Panc1 (cell line): ENCODE measurements around the gene FILIP1. TPM values are rescaled to one million over a fixed set of nuclear protein-coding genes. Genes with fewer than 3 reads are reported as not detected.

ENCODE experiments used
- ATAC-seq: fragments of 200-7000 bp; cut with Tn5 transposase; 2 replicates; pipeline ENCODE4 v1.9.1; 2020; ENCODE audit warnings: mild to moderate bottlenecking, moderate library complexity
- BruUV-seq: library from RNA; stranded (reverse); fragments of 400-500 nt; replicated peaks from 2 replicates; lab custom pipeline; 2021; lab: Mats Ljungman, UMichigan
- CTCF ChIA-PET: fragments of 300-600 bp; sonication (Branson Sonifier 250); formaldehyde crosslinking; loops from one replicate; lab custom pipeline; 2022; ENCODE audit warnings: antibody characterized with exemption; lab: Charles Lee
- POLR2A ChIA-PET: fragments of 300-600 bp; sonication (Branson Sonifier 250); formaldehyde crosslinking; loops from one replicate; lab custom pipeline; 2022; ENCODE audit warnings: antibody characterized with exemption; lab: Charles Lee
- DNase-seq: peaks from one replicate; pipeline ENCODE4 v3.0.0-alpha.2; 2010; ENCODE audit warnings: low read depth, low spot score
- H3K27ac ChIP-seq: 2 replicates; pipeline ENCODE4 v1.5.1; 2011; ENCODE audit warnings: mild to moderate bottlenecking, low read length, inconsistent platforms
- H3K27me3 ChIP-seq: fragments of 200-500 bp; sonication (Bioruptor generic); 2 replicates; pipeline ENCODE4 v1.6.0; 2014; ENCODE audit warnings: low read length, inconsistent platforms; ENCODE audit not compliant: control insufficient read depth, insufficient read depth
- H3K36me3 ChIP-seq: fragments of 200-500 bp; sonication (Bioruptor generic); 2 replicates; pipeline ENCODE4 v1.5.1; 2014; ENCODE audit warnings: inconsistent platforms, mild to moderate bottlenecking, low read length, moderate library complexity; ENCODE audit not compliant: control insufficient read depth, insufficient read depth
- H3K4me1 ChIP-seq: 2 replicates; pipeline ENCODE4 v1.5.1; 2011; ENCODE audit warnings: inconsistent platforms, mild to moderate bottlenecking, low read length, moderate library complexity; ENCODE audit not compliant: control insufficient read depth, insufficient read depth
- H3K4me3 ChIP-seq, 2 experiments: 2 replicates each; pipeline ENCODE4 v1.5.1; 2011 to 2012; ENCODE audit warnings: low read depth in 2 of 2, low read length in 2 of 2, mild to moderate bottlenecking in 2 of 2, inconsistent platforms in 1 of 2, moderate library complexity in 1 of 2
- H3K9me3 ChIP-seq: fragments of 200-500 bp; sonication (Bioruptor generic); 2 replicates; pipeline ENCODE4 v1.5.1; 2014; ENCODE audit warnings: low read depth, mild to moderate bottlenecking, inconsistent platforms, low read length, moderate library complexity; ENCODE audit not compliant: control insufficient read depth, insufficient read depth
- POLR2AphosphoS5 ChIP-seq: IDR thresholded peaks from 2 replicates; pipeline ENCODE4 v1.6.1; 2012; ENCODE audit warnings: mild to moderate bottlenecking, low read depth, low read length, moderate library complexity
- SIN3A ChIP-seq: IDR thresholded peaks from 2 replicates; pipeline ENCODE4 v1.6.1; 2012; ENCODE audit warnings: low read depth, mild to moderate bottlenecking, low read length, moderate library complexity, borderline replicate concordance; ENCODE audit not compliant: insufficient read depth
- TCF7L2 ChIP-seq: IDR thresholded peaks from 2 replicates; pipeline ENCODE4 v1.6.1; 2011; ENCODE audit warnings: mild to moderate bottlenecking, low read depth, low read length, inconsistent platforms
- in situ Hi-C: cut with HindIII; loops from 2 replicates; pipeline ENCODE4 v1.10.0; 2016; ENCODE audit warnings: low sequenced_read_pairs, low pct_unique_long_range_greater_than_20kb
- intact Hi-C: fragments of 100-400 bp; cut with micrococcal nuclease; formaldehyde crosslinking; loops from one replicate; pipeline ENCODE4 v1.10.0; 2022; ENCODE audit not compliant: unreplicated experiment
- total RNA-seq: library from RNA; stranded (reverse); gene quantifications from one replicate; pipeline ENCODE4 v1.2.1, GENCODE V29; 2021; ENCODE audit not compliant: unreplicated experiment
- TF ChIP-seq, protein P1 (sequence below), 2 experiments: IDR thresholded peaks; 2 replicates each; pipeline ENCODE4 v1.6.1; 2011 to 2012; ENCODE audit warnings: low read depth in 2 of 2, control low read depth in 1 of 2, low read length in 1 of 2, mild to moderate bottlenecking in 1 of 2, moderate library complexity in 1 of 2; ENCODE audit not compliant: insufficient read depth in 1 of 2
- TF ChIP-seq, protein P2 (sequence below): fragments of 450-650 bp; IDR thresholded peaks from 2 replicates; pipeline ENCODE4 v1.5.1; 2017; ENCODE audit warnings: mild to moderate bottlenecking

Gene FILIP1
- total RNA-seq, 1 experiment from 2014 or later: 0.26 TPM

DNA sequence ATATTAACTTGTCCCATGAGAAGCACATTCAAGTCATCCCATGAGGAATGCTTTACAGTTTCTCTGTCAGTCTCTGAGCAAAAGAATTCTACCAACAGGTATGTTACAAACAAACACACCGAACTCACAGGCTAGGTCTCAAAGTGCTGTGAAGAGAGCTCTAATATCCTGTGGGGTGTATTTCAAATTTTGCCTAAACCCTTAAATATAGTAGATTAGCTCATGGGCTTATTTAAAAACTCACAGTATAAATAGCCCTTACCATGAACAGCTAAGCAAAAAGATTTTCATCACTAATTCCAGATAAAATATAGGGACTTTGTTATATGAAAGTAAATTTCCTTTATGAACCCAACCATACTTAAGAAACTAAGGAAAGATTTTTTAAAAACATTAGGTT, 77.8 kb downstream of the FILIP1 start:
- H3K27ac ChIP-seq: no peak overlapping the region
- H3K9me3 ChIP-seq: no peaks in the 10 kb centered on the region
- ATAC-seq (no peak), DNase-seq (no peak)
- no TSS peak for BruUV-seq
- no peak overlapping the region for H3K4me3 ChIP-seq
- H3K4me1 ChIP-seq: peaks cover 9% of the 10 kb centered on the region; the same call in 1 of the 2 replicates
- H3K27me3 ChIP-seq: 0 out of 2 replicates have a peak, but pooled peaks cover 2% of the 10 kb centered on the region
- H3K36me3 ChIP-seq: no peaks in the 10 kb centered on the region
- TF ChIP-seq, protein P1, sequence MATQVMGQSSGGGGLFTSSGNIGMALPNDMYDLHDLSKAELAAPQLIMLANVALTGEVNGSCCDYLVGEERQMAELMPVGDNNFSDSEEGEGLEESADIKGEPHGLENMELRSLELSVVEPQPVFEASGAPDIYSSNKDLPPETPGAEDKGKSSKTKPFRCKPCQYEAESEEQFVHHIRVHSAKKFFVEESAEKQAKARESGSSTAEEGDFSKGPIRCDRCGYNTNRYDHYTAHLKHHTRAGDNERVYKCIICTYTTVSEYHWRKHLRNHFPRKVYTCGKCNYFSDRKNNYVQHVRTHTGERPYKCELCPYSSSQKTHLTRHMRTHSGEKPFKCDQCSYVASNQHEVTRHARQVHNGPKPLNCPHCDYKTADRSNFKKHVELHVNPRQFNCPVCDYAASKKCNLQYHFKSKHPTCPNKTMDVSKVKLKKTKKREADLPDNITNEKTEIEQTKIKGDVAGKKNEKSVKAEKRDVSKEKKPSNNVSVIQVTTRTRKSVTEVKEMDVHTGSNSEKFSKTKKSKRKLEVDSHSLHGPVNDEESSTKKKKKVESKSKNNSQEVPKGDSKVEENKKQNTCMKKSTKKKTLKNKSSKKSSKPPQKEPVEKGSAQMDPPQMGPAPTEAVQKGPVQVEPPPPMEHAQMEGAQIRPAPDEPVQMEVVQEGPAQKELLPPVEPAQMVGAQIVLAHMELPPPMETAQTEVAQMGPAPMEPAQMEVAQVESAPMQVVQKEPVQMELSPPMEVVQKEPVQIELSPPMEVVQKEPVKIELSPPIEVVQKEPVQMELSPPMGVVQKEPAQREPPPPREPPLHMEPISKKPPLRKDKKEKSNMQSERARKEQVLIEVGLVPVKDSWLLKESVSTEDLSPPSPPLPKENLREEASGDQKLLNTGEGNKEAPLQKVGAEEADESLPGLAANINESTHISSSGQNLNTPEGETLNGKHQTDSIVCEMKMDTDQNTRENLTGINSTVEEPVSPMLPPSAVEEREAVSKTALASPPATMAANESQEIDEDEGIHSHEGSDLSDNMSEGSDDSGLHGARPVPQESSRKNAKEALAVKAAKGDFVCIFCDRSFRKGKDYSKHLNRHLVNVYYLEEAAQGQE (IDR thresholded peaks at IDR 0.05; ENCODE audit: insufficient read depth in 1 of 2, low read depth in 2 of 2, low read length in 1 of 2): no peak
- TF ChIP-seq TCF7L2 (no peak), SIN3A (no peak), POLR2AphosphoS5 (no peak)
- TF ChIP-seq, protein P2, sequence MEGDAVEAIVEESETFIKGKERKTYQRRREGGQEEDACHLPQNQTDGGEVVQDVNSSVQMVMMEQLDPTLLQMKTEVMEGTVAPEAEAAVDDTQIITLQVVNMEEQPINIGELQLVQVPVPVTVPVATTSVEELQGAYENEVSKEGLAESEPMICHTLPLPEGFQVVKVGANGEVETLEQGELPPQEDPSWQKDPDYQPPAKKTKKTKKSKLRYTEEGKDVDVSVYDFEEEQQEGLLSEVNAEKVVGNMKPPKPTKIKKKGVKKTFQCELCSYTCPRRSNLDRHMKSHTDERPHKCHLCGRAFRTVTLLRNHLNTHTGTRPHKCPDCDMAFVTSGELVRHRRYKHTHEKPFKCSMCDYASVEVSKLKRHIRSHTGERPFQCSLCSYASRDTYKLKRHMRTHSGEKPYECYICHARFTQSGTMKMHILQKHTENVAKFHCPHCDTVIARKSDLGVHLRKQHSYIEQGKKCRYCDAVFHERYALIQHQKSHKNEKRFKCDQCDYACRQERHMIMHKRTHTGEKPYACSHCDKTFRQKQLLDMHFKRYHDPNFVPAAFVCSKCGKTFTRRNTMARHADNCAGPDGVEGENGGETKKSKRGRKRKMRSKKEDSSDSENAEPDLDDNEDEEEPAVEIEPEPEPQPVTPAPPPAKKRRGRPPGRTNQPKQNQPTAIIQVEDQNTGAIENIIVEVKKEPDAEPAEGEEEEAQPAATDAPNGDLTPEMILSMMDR: no peak
- in situ Hi-C loops: no loop called here
- ChIA-PET CTCF (no interaction called here), POLR2A (interaction anchor here (0.5 kb wide), 1 partner anchor 10 kb away, joined by 6 read pairs; no protein-coding TSS in a partner anchor)
- intact Hi-C loops: loop anchor here (5.0 kb wide), 1 partner anchor 34 kb away; no protein-coding TSS in a partner anchor

DNA sequence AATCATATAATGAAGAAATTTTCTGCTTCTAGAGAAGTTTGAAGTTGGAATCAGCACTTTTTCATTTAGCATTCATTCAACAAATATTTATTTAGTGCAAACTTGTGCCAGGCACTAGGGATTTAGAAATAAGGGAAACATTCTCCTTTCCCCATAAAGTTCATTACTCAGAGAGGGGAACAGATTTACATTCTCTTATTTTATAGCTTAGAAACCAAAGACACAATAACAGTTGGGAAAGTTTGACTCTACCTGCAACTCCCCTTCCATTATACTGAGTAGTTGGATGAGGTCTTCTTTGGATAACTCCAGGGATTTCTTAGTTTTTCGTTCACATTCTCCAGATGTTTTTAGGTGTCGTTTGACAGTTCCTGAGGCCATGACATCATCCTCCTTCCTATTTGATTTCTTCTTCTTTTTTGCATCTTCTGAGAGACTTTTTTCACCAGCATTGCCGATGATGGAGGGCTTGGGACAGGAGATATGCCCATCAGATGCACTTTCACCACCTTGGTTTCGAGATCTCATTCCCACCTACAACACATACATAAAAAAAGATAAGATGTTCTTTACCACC, 79.1 kb downstream of the FILIP1 start:
- Histone ChIP-seq H3K4me3 (no peak overlapping the region), H3K4me1 (peaks cover 9% of the 10 kb centered on the region; the same call in 1 of the 2 replicates), H3K27ac (no peak overlapping the region), H3K27me3 (0 out of 2 replicates have a peak, but pooled peaks cover 2% of the 10 kb centered on the region), H3K9me3 (no peaks in the 10 kb centered on the region), H3K36me3 (no peaks in the 10 kb centered on the region)
- in situ Hi-C loops (no loop called here), intact Hi-C loops (loop anchor here (5.0 kb wide), 1 partner anchor 32 kb away; no protein-coding TSS in a partner anchor)
- TF ChIP-seq, protein P1 (IDR thresholded peaks at IDR 0.05; ENCODE audit: insufficient read depth in 1 of 2, low read depth in 2 of 2, low read length in 1 of 2): no peak
- TF ChIP-seq TCF7L2 (no peak), SIN3A (no peak), POLR2AphosphoS5 (no peak)
- TF ChIP-seq, protein P2: no peak
- ChIA-PET POLR2A (interaction anchor here (0.7 kb wide), 1 partner anchor 53 kb away, joined by 9 read pairs; no protein-coding TSS in a partner anchor), CTCF (no interaction called here)
- no peak for ATAC-seq
- no peak for DNase-seq
- BruUV-seq: no TSS peak
